Measurements from ENCODE around the gene CLEC14A. TPM values are rescaled to one million over a fixed set of nuclear protein-coding genes. Genes with fewer than 3 reads are reported as not detected.

The CLEC14A gene
- total RNA-seq, 1 donor from 2014 or later, result 33.1 TPM

- Histone ChIP-seq H3K36me3 (no peaks in the 10 kb centered on the region), H3K4me3 (peak overlapping the region in 1 of 2 donors; percentile 47), H3K4me1 (peaks cover 13% of the 10 kb centered on the region), H3K27me3 (no peaks in the 10 kb centered on the region), H3K27ac (no peak overlapping the region), H3K9me3 (no peaks in the 10 kb centered on the region)
- intact Hi-C loops (cut with DNase I), result no loop called here
- DNase-seq (ENCODE audit: extremely low spot score in 2 of 2), result no peak
- no peak for TF ChIP-seq POLR2AphosphoS5 (IDR thresholded peaks at IDR 0.05; ENCODE audit: insufficient read depth in 1 of 2, low read depth in 1 of 2)
- no peak for TF ChIP-seq POLR2A (IDR thresholded peaks at IDR 0.05)
- TF ChIP-seq CTCF (IDR thresholded peaks at IDR 0.05), result no peak
These were observed 3.7 kb downstream of the CLEC14A start for GRCh38 chr14:38252066-38252710.

DNA sequence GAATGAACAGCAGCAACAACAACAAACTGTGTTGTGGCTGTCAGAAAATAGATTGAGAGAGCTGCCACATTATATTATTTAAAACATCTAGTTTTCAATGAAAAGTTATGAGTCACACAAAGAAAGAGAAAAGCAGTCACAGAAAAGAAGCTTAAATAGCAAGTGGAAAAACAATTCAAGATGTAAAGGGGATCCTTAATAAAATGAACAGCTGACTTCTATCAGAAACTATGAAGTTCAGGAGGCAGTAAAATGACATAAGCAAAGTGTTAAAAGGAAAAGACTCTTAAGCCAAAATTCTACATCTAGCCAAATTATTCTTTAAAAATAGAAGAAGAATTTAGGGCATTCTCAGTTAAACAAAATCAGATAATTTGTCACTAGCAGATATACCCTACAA, 5.6 kb downstream of the CLEC14A start:
- peaks cover 8% of the 10 kb centered on the region for H3K4me1 ChIP-seq
- no peak for TF ChIP-seq POLR2A (IDR thresholded peaks at IDR 0.05)
- no peak for TF ChIP-seq CTCF (IDR thresholded peaks at IDR 0.05)
- no peak for TF ChIP-seq POLR2AphosphoS5 (IDR thresholded peaks at IDR 0.05; ENCODE audit: insufficient read depth in 1 of 2, low read depth in 1 of 2)
- intact Hi-C loops (cut with DNase I), result no loop called here

DNA sequence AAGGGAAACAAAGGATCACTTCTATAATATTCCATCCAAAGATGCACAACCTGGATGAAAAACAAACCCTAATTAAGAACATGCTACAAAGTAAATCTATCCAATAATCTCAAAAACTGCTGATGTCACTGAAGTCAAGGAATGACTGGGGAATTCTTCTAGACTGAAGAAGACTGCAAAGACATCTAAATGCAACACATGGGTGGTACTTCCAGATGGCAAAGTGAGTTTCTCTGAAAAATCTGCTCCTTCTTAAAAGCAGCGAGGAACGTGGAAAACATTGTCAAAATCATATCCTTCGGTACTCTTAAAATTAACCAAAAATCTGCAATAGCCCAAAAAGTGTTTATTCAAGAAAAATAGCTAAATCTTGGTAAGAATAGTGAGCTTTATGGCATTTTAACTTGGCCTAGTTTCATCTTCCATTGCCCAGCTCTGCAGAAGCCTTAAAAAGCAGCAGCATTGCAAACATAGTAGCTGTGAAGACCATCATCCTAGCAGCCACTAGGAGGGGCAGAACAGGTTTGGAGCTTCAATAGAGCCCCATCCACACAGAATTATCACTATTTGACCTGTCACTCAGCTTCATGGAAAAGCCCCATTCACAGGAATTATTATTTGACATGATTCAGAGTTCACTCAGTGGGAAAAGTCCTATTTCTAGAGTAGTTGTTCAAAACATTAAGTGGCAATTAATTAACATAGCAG, 7.4 kb downstream of the CLEC14A start:
- no peaks in the 10 kb centered on the region for H3K4me1 ChIP-seq
- no peak overlapping the region for H3K4me3 ChIP-seq
- TF ChIP-seq POLR2A (IDR thresholded peaks at IDR 0.05) (no peak), CTCF (IDR thresholded peaks at IDR 0.05) (no peak), POLR2AphosphoS5 (IDR thresholded peaks at IDR 0.05; ENCODE audit: insufficient read depth in 1 of 2, low read depth in 1 of 2) (no peak)
- H3K36me3 ChIP-seq, result no peaks in the 10 kb centered on the region
- H3K27ac ChIP-seq, result no peak overlapping the region
- DNase-seq (ENCODE audit: extremely low spot score in 2 of 2), result no peak
- no peaks in the 10 kb centered on the region for H3K27me3 ChIP-seq
- H3K9me3 ChIP-seq, result no peaks in the 10 kb centered on the region
- intact Hi-C loops (cut with DNase I), result no loop called here

More for the DNA sequence above, 5.6 kb downstream of the CLEC14A start:
- no peaks in the 10 kb centered on the region for H3K27me3 ChIP-seq
- no peak overlapping the region for H3K27ac ChIP-seq
- H3K36me3 ChIP-seq, result no peaks in the 10 kb centered on the region
- H3K9me3 ChIP-seq, result no peaks in the 10 kb centered on the region
- no peak for DNase-seq (ENCODE audit: extremely low spot score in 2 of 2)
- no peak overlapping the region for H3K4me3 ChIP-seq

DNA sequence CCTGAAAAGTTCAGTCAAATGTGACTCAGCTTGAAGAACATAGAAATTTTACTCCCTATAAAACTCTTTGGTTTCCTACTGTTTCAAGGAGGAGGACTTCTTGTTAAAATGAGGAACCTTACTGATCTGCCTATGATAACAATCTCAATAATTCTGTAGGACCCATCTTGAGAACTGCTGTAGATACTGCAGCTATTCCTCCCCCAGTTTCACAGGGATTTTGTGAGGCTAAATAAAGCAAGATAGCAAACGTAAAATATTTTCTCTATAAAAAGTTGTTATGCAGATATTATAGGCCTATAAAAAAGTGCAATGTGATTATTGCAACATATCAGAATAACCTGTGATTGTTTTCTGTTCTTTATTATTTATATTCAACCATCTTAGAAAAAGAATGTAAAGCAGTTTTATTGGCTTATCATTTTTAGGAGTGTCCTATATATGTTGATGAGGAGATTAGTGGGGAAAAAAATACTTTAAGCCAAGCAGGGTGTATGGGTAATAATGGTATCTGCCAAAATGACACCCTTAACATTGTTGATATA, 12.1 kb downstream of the CLEC14A start:
- intact Hi-C loops (cut with DNase I), result no loop called here
- no peaks in the 10 kb centered on the region for H3K36me3 ChIP-seq
- no peak overlapping the region for H3K4me3 ChIP-seq
- H3K27me3 ChIP-seq, result no peaks in the 10 kb centered on the region
- DNase-seq (ENCODE audit: extremely low spot score in 2 of 2), result no peak
- no peaks in the 10 kb centered on the region for H3K9me3 ChIP-seq
- H3K4me1 ChIP-seq, result no peaks in the 10 kb centered on the region
- no peak overlapping the region for H3K27ac ChIP-seq
- TF ChIP-seq POLR2AphosphoS5 (IDR thresholded peaks at IDR 0.05; ENCODE audit: insufficient read depth in 1 of 2, low read depth in 1 of 2), result no peak
- TF ChIP-seq POLR2A (IDR thresholded peaks at IDR 0.05), result no peak
- TF ChIP-seq CTCF (IDR thresholded peaks at IDR 0.05), result no peak

- Histone ChIP-seq H3K9me3 (no peaks in the 10 kb centered on the region), H3K4me3 (no peak overlapping the region), H3K4me1 (no peaks in the 10 kb centered on the region), H3K27ac (no peak overlapping the region), H3K27me3 (no peaks in the 10 kb centered on the region), H3K36me3 (no peaks in the 10 kb centered on the region)
- TF ChIP-seq CTCF (IDR thresholded peaks at IDR 0.05) (no peak), POLR2A (IDR thresholded peaks at IDR 0.05) (no peak), POLR2AphosphoS5 (IDR thresholded peaks at IDR 0.05; ENCODE audit: insufficient read depth in 1 of 2, low read depth in 1 of 2) (no peak)
- no peak for DNase-seq (ENCODE audit: extremely low spot score in 2 of 2)
- intact Hi-C loops (cut with DNase I), result no loop called here
These were observed 17.0 kb downstream of the CLEC14A start for GRCh38 chr14:38238878-38239277.

Data from vagina (tissue), 2 donors.